Measurements from ENCODE around the gene NCK1.
"Not testable (repeated sequence)": the region's sequence is repeated elsewhere in the genome, so short reads cannot be mapped to it uniquely, and the experiment has no call there.

Gene NCK1

GRCh38 chr3:136987398-136987980 is 125.5 kb downstream of the NCK1 start:
- not testable (repeated sequence) for DNase-seq (ENCODE audit: low read depth)

- DNase-seq (ENCODE audit: low read depth), result no peak
These were observed 126.6 kb downstream of the NCK1 start for GRCh38 chr3:136988651-136989050.

- no peak for DNase-seq (ENCODE audit: low read depth)
These were observed 127.9 kb downstream of the NCK1 start for GRCh38 chr3:136989781-136990524.

GRCh38 chr3:136990826-136991225 is 128.8 kb downstream of the NCK1 start:
- no peak for DNase-seq (ENCODE audit: low read depth)

GRCh38 chr3:136992115-136992514 is 130.1 kb downstream of the NCK1 start:
- DNase-seq (ENCODE audit: low read depth), result no peak

- no peak for DNase-seq (ENCODE audit: low read depth)
These were observed 132.9 kb downstream of the NCK1 start for GRCh38 chr3:136994772-136995516.

- no peak for DNase-seq (ENCODE audit: low read depth)
These were observed 133.6 kb downstream of the NCK1 start for GRCh38 chr3:136995652-136996051.
